Astrocyte of the cerebellum (primary cell): ENCODE data around the gene EZR.
"Not testable (repeated sequence)": the region's sequence is repeated elsewhere in the genome, so short reads cannot be mapped to it uniquely, and the experiment has no call there.

ENCODE experiments used
- DNase-seq: peaks from one replicate; pipeline ENCODE4 v3.0.0-alpha.2; 2011; ENCODE audit warnings: low read depth
- H3K4me3 ChIP-seq: 2 replicates; pipeline ENCODE4 v1.5.1; 2011; ENCODE audit warnings: mild to moderate bottlenecking, low read depth, low read length, moderate library complexity
- in situ Hi-C: cut with HindIII; loops from 2 replicates; pipeline ENCODE4 v1.10.0; 2017; ENCODE audit warnings: low sequenced_read_pairs
- TF ChIP-seq, protein P1 (sequence below): IDR thresholded peaks from 2 replicates; pipeline ENCODE4 v1.5.1; 2012; ENCODE audit warnings: low read length, low read depth, moderate library complexity, mild to moderate bottlenecking; ENCODE audit errors: missing control alignments

EZR gene

DNA sequence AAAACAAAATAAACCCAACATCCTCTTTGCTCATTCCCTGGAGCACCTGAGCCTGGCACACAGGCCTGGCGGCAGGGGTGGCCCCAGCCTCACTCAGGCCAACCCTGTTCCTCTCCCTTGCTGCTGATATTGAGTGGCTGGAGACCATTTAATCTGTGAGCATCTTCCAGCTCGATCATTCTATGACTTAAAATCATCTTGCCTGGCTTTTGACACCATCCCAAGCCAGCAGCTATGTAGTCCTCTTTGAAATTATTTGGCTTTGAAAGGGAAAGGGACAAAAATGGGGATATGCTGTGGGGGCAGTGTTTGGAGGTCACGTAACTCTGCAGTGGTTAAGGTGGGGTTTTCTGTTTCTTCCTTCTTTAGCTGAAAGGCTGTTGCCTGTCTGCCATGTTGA, 22.8 kb downstream of the EZR start:
- in situ Hi-C loops, result no loop called here
- no peak overlapping the region for H3K4me3 ChIP-seq
- TF ChIP-seq, protein P1, sequence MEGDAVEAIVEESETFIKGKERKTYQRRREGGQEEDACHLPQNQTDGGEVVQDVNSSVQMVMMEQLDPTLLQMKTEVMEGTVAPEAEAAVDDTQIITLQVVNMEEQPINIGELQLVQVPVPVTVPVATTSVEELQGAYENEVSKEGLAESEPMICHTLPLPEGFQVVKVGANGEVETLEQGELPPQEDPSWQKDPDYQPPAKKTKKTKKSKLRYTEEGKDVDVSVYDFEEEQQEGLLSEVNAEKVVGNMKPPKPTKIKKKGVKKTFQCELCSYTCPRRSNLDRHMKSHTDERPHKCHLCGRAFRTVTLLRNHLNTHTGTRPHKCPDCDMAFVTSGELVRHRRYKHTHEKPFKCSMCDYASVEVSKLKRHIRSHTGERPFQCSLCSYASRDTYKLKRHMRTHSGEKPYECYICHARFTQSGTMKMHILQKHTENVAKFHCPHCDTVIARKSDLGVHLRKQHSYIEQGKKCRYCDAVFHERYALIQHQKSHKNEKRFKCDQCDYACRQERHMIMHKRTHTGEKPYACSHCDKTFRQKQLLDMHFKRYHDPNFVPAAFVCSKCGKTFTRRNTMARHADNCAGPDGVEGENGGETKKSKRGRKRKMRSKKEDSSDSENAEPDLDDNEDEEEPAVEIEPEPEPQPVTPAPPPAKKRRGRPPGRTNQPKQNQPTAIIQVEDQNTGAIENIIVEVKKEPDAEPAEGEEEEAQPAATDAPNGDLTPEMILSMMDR, result no peak
- no peak for DNase-seq

DNA sequence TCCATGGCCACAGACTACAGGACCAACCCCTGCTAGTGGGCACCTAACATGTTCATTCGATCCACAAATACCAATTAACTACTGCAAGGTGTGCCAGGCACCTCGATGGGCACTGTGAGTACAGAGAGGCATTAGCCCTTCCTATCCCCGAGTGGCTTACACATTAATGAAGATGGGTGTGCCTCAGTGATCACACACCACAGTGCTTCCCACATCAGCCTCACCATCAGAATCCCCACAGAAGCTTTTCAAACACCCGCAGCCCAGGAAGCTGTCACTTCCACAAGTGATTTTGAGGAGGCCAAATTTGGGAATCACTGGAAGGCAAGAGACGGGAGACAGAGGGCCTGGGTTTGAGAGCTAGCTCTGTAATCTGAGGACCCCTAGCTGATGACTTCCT, 23.7 kb downstream of the EZR start:
- in situ Hi-C loops, result no loop called here
- TF ChIP-seq, protein P1, result no peak
- no peak overlapping the region for H3K4me3 ChIP-seq
- no peak for DNase-seq

DNA sequence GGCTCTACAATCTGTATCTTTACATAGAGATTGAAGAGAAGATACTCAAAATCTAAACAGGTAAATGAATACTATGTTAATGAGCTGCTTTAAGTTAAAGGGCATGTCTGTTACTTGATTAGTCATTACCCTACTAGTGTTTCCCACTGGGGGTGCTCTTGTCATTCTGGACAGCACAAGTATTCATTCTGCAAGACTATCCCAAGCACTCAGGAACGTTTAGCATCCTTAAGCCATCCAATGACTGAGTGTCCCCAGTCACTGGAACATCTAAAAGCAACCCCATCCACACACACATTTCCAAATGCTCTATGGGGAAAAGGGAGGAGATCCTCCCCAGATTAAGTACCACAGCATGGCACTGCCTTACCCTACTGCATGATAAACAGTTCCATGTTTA, 25.7 kb downstream of the EZR start:
- no peak overlapping the region for H3K4me3 ChIP-seq
- TF ChIP-seq, protein P1, result peak; percentile 56
- in situ Hi-C loops, result no loop called here
- DNase-seq, result no peak

DNA sequence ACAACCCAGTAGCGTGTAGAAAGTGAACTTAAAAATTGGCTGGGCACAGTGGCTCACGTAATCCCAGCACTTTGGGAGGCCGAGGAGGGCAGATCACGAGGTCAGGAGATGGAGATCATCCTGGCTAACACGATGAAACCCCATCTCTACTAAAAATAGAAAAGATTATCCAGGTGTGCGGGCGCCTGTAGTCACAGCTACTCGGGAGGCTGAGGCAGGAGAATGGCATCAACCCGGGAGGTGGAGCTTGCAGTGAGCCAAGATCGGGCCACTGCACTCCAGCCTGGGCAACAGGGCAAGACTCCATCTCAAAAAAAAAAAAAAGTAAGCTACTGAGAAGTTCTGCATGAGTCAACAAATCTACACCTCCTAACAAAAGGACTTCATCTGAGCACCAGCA, 26.7 kb downstream of the EZR start:
- in situ Hi-C loops, H3K4me3 ChIP-seq: not testable (repeated sequence)

DNA sequence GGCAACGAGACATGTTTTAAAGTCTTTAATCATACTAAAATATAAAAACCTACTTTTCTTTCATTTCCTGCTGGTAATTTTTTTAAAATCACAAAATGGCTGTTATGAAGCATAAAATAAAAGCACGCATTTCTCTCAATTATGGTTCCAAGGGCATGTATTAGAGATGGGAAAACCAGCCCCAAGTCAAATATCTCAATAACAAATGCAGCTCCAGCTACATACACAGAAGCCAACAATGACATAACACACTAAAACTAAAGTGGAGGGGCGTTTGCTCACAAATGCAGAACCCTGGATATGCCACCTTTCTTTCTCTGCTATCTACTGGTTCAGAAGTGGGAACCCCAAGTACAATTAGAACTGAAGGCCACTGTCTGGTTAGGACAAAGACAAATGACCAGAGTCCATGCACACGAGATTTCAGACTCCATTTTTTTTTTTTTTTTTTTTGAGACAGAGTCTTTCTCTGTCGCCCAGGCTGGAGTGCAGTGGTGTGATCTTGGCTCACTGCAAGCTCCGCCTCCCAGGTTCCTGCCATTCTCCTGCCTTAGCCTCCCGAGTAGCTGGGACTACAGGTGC, 27.8 kb downstream of the EZR start:
- in situ Hi-C loops, result no loop called here
- DNase-seq, result no peak
- H3K4me3 ChIP-seq, result no peak overlapping the region
- TF ChIP-seq, protein P1, result no peak

More for the DNA sequence above, 26.7 kb downstream of the EZR start:
- not testable (repeated sequence) for DNase-seq

DNA sequence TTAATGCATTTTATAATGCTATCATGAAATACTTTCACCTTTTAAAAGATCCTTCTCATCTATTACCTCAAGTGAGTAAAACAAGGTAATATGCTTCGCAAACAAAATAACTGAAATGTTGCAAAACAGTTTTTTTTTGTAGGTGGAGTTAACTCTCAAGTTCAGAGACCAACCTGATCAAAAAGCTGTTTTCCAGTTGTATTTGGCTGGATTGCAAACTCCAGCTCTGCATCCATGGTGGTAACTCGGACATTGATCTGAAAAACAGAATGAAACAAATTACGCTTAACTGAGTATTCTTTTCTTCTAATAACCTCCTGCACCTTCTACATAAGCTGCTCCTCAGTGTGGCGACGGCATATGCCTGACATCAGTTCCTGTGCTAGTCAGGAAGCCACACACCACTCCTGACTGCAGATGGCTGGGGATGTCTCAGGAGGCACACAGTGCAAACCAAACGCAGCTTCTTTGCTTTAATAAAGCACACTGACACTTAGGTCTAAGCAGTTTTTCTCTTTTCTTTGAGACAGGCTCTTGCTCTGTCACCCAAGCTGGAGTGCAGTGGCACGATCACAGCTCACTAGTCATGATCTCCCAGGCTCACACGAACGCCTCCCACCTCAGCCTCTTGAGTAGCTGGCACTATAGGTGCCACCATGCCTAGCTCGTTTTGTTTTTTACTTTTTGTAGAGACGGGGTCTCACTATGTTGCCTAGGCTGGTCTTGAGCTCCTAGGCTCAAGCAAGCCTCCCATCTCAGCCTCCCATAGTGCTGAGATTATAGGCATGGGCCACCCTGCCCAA, 29.9 kb downstream of the EZR start:
- TF ChIP-seq, protein P1, result no peak
- DNase-seq, result no peak
- no peak overlapping the region for H3K4me3 ChIP-seq
- in situ Hi-C loops, result no loop called here

DNA sequence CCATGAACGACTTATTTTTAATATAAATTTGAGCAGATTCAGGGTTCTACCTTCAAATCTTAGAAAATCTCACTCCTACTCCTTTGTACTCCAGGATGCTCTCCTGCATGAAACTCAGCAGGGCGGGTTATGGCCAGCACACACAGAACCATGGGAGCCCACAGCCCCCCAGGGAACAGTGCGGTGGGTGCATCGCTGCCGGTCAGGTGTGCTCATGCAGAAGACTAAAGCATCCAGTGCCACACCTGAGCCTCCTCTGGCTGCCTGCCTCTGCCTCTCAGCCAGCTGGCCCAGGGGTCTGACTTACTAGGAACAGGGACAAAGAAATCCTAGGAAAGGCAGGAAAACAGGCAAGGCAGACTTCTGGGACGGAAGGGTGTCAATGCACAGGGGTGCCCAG, 31.8 kb downstream of the EZR start:
- in situ Hi-C loops, result no loop called here
- H3K4me3 ChIP-seq, result no peak overlapping the region
- TF ChIP-seq, protein P1, result no peak
- DNase-seq, result no peak
